K562 (cell line): ENCODE measurements around the gene YTHDF1. TPM values are rescaled to one million over a fixed set of nuclear protein-coding genes. Genes with fewer than 3 reads are reported as not detected.

ENCODE experiments used
- ATF6 ChIP-seq: sonication (generic); formaldehyde crosslinking; IDR thresholded peaks from 2 replicates; pipeline ENCODE4 v1.4.0; 2020; ENCODE audit warnings: mild to moderate bottlenecking, missing genetic modification reagents
- BACH1 ChIP-seq: fragments of 200-800 bp; sonication (Bioruptor generic); IDR thresholded peaks from 2 replicates; pipeline ENCODE4 v1.6.1; 2016; ENCODE audit warnings: missing genetic modification characterization, missing compliant biosample characterization
- CBFA2T3 ChIP-seq: fragments of 450-650 bp; IDR thresholded peaks from 2 replicates; pipeline ENCODE4 v1.6.1; 2017
- CHAMP1 ChIP-seq: fragments of 450-650 bp; IDR thresholded peaks from 2 replicates; pipeline ENCODE4 v1.6.1; 2016; ENCODE audit warnings: mild to moderate bottlenecking
- CTBP1 ChIP-seq: fragments of 450-650 bp; IDR thresholded peaks from 2 replicates; pipeline ENCODE4 v1.6.1; 2016; ENCODE audit warnings: borderline replicate concordance
- CXXC5 ChIP-seq: fragments of 250-450 bp; sonication (Bioruptor Pico); IDR thresholded peaks from 2 replicates; pipeline ENCODE4 v1.8.0; 2022; ENCODE audit warnings: inconsistent platforms, mild to moderate bottlenecking, moderate library complexity
- E2F6 ChIP-seq, 2 experiments: IDR thresholded peaks; 2 replicates each; pipeline ENCODE4 v1.6.1; 2011; ENCODE audit warnings: borderline replicate concordance in 1 of 2, control low read depth in 1 of 2, low read depth in 1 of 2, low read length in 1 of 2, mild to moderate bottlenecking in 1 of 2, mixed read lengths in 1 of 2, moderate library complexity in 1 of 2; ENCODE audit not compliant: insufficient read depth in 1 of 2, insufficient read length in 1 of 2, poor library complexity in 1 of 2, severe bottlenecking in 1 of 2; ENCODE audit errors: extremely low read depth in 1 of 2
- EHMT2 ChIP-seq: fragments of 450-650 bp; IDR thresholded peaks from 2 replicates; pipeline ENCODE4 v1.6.1; 2018; ENCODE audit warnings: antibody characterized with exemption
- EP400 ChIP-seq: fragments of 450-650 bp; IDR thresholded peaks from 2 replicates; pipeline ENCODE4 v1.6.1; 2017; ENCODE audit warnings: antibody characterized with exemption, mild to moderate bottlenecking, moderate library complexity
- ERF ChIP-seq: fragments of 450-650 bp; formaldehyde crosslinking; IDR thresholded peaks from 2 replicates; pipeline ENCODE4 v1.4.0; 2020; ENCODE audit warnings: mild to moderate bottlenecking, mixed read lengths
- ESRRA ChIP-seq: fragments of 450-650 bp; IDR thresholded peaks from 2 replicates; pipeline ENCODE4 v1.6.1; 2014; ENCODE audit warnings: low read depth, mild to moderate bottlenecking, moderate library complexity, borderline replicate concordance
- ETV1 ChIP-seq: fragments of 450-650 bp; conservative IDR thresholded peaks from 2 replicates; pipeline ENCODE4 v1.6.1; 2016; ENCODE audit warnings: missing genetic modification characterization, control low read depth, low read depth, missing compliant biosample characterization
- HDAC1 ChIP-seq, 2 experiments: fragments of 450-650 bp; IDR thresholded peaks; 2 replicates each; pipeline ENCODE4 v1.6.1; 2016 to 2017; ENCODE audit warnings: inconsistent platforms in 1 of 2, mild to moderate bottlenecking in 1 of 2, moderate library complexity in 1 of 2
- L3MBTL2 ChIP-seq: fragments of 450-650 bp; IDR thresholded peaks from 2 replicates; pipeline ENCODE4 v1.6.1; 2016; ENCODE audit warnings: mild to moderate bottlenecking, moderate library complexity
- NR2C1 ChIP-seq, 2 experiments: fragments of 450-650 bp; IDR thresholded peaks; 2 replicates each; pipeline ENCODE4 v1.6.1; 2017; ENCODE audit warnings: mild to moderate bottlenecking in 2 of 2, antibody characterized with exemption in 1 of 2, inconsistent platforms in 1 of 2, missing compliant biosample characterization in 1 of 2, missing genetic modification characterization in 1 of 2
- NR4A1 ChIP-seq, 2 experiments: fragments of 250-450 bp in 1 of 2; fragments of 450-650 bp in 1 of 2; sonication (Bioruptor Pico) in 1 of 2; IDR thresholded peaks; 2 replicates each; pipeline versions ENCODE4 v1.4.0 to v1.6.1; 2016 to 2020; ENCODE audit warnings: mild to moderate bottlenecking in 2 of 2, missing compliant biosample characterization in 1 of 2, missing genetic modification characterization in 1 of 2, moderate library complexity in 1 of 2
- SIN3A ChIP-seq, 2 experiments: fragments of 150-350 bp in 1 of 2; IDR thresholded peaks; 2 replicates each; pipeline ENCODE4 v1.6.1; 2011 to 2016; ENCODE audit warnings: borderline replicate concordance in 2 of 2, low read depth in 2 of 2, low read length in 2 of 2, mild to moderate bottlenecking in 2 of 2, moderate library complexity in 2 of 2; ENCODE audit not compliant: control insufficient read depth in 1 of 2
- SMARCA4 ChIP-seq: fragments of 450-650 bp; IDR thresholded peaks from 2 replicates; pipeline ENCODE4 v1.6.1; 2016
- SRSF3 ChIP-seq: fragments of 200-400 bp; formaldehyde crosslinking; IDR thresholded peaks from 2 replicates; pipeline ENCODE4 v1.6.1; 2016; ENCODE audit warnings: mild to moderate bottlenecking, low read length, moderate library complexity; ENCODE audit not compliant: insufficient read depth
- ZKSCAN1 ChIP-seq: fragments of 150-350 bp; IDR thresholded peaks from 2 replicates; pipeline ENCODE4 v1.6.1; 2016; ENCODE audit warnings: low read depth, low read length
- ZNF12 ChIP-seq: sonication (generic); formaldehyde crosslinking; IDR thresholded peaks from 2 replicates; pipeline ENCODE4 v1.4.0; 2020; ENCODE audit warnings: mild to moderate bottlenecking, missing genetic modification reagents
- polyA plus RNA-seq, 8 experiments: library from polyadenylated mRNA; depleted of rRNA in 4 of 8; stranded (reverse) in 5 of 8; unstranded in 3 of 8; fragments of >200 nt; fragmentation: Nextera tagmentation in 2 of 8; fragmentation: Illumina TruSeq in 1 of 8; extraction: Ambion mirVana in 2 of 8; extraction: Trizol in 1 of 8; gene quantifications; 2 replicates each; pipeline versions ENCODE4 v1.2.1 to v1.2.3, GENCODE V29; 2011 to 2014; ENCODE audit warnings: inconsistent platforms in 1 of 8, missing spikeins in 1 of 8
- total RNA-seq, 7 experiments: library from RNA; depleted of rRNA in 6 of 7; stranded (reverse); fragments of >200 nt in 6 of 7; fragmentation: Illumina TruSeq in 2 of 7; extraction: Trizol in 2 of 7; gene quantifications; 2 replicates each; pipeline versions ENCODE4 v1.2.1 to v1.2.3, GENCODE V29; 2011 to 2021; ENCODE audit warnings: low replicate concordance in 1 of 7

The YTHDF1 gene
- total and polyA plus RNA-seq, 9 of the 15 experiments (the other 6 are each of a cell fraction or from before 2014, with no cell fraction given), result 10.1 to 42.4 (median 27.8) TPM

- TF ChIP-seq ATF6 (CRISPR knock-in tag) (no peak), EHMT2 (no peak), BACH1 (no peak), SRSF3 (no peak), HDAC1 (IDR thresholded peaks at IDR 0.05) (peak in 1 of 2 experiments; percentile 41; a peak in 1 of 4 replicates), CTBP1 (no peak), ZKSCAN1 (no peak), ERF (CRISPR knock-in tag) (no peak), L3MBTL2 (no peak), ZNF12 (no peak), NR4A1 (CRISPR knock-in tag; IDR thresholded peaks at IDR 0.05) (no peak), NR4A1 (tag; IDR thresholded peaks at IDR 0.05) (no peak), CHAMP1 (no peak), SIN3A (IDR thresholded peaks at IDR 0.05; ENCODE audit: borderline replicate concordance in 2 of 2, control insufficient read depth in 1 of 2, low read depth in 2 of 2, low read length in 2 of 2) (no peak), E2F6 (IDR thresholded peaks at IDR 0.05; ENCODE audit: borderline replicate concordance in 1 of 2, extremely low read depth in 1 of 2, insufficient read depth in 1 of 2, insufficient read length in 1 of 2, low read depth in 1 of 2, low read length in 1 of 2, poor library complexity in 1 of 2, severe bottlenecking in 1 of 2) (no peak), ETV1 (0 out of 2 replicates have a peak, but pooled peaks have one; percentile 23), SMARCA4 (no peak), NR2C1 (IDR thresholded peaks at IDR 0.05) (no peak; the same call in 1 of the 2 replicates), NR2C1 (tag; IDR thresholded peaks at IDR 0.05) (peak; percentile 67), EP400 (no peak), CBFA2T3 (no peak), CXXC5 (CRISPR knock-in tag) (0 out of 2 replicates have a peak, but pooled peaks have one; percentile 7), ESRRA (peak; percentile 66; the same call in 1 of the 2 replicates)
These were observed 19.6 kb upstream of the YTHDF1 start, which contains the start of gene BIRC7 (continued) for GRCh38 chr20:63235399-63235983.
